H9 (cell line): ENCODE data around the gene HPS3. TPM values are rescaled to one million over a fixed set of nuclear protein-coding genes. Genes with fewer than 3 reads are reported as not detected.

Source experiments
- DNase-seq: peaks from one replicate; pipeline ENCODE4 v3.0.0-alpha.2; 2017
- H2AFZ ChIP-seq: one replicate; pipeline ENCODE4 v1.6.1; 2013; ENCODE audit warnings: mild to moderate bottlenecking, low read length, control low read depth, moderate library complexity
- H2AK5ac ChIP-seq: 2 replicates; pipeline ENCODE4 v1.6.1; 2013; ENCODE audit warnings: low read length, control low read depth, mixed read lengths; ENCODE audit not compliant: insufficient read length
- H2BK120ac ChIP-seq: one replicate; pipeline ENCODE4 v1.6.1; 2013; ENCODE audit warnings: low read depth, mild to moderate bottlenecking, low read length, control low read depth, inconsistent platforms; ENCODE audit not compliant: poor library complexity, severe bottlenecking
- H2BK12ac ChIP-seq: 2 replicates; pipeline ENCODE4 v1.6.1; 2013; ENCODE audit warnings: low read length, control low read depth, mixed read lengths, low read depth; ENCODE audit not compliant: insufficient read length
- H2BK15ac ChIP-seq: 2 replicates; pipeline ENCODE4 v1.6.1; 2013; ENCODE audit warnings: low read depth, low read length, control low read depth
- H2BK20ac ChIP-seq: one replicate; pipeline ENCODE4 v1.6.1; 2013; ENCODE audit warnings: low read depth, mild to moderate bottlenecking, low read length, control low read depth, inconsistent platforms; ENCODE audit not compliant: poor library complexity, severe bottlenecking
- H2BK5ac ChIP-seq: 2 replicates; pipeline ENCODE4 v1.6.1; 2013; ENCODE audit warnings: low read length, control low read depth, mixed read lengths; ENCODE audit not compliant: insufficient read length
- H3K14ac ChIP-seq: 2 replicates; pipeline ENCODE4 v1.6.1; 2013; ENCODE audit warnings: low read length, control low read depth; ENCODE audit not compliant: insufficient read depth
- H3K18ac ChIP-seq: 2 replicates; pipeline ENCODE4 v1.6.1; 2013; ENCODE audit warnings: low read depth, mild to moderate bottlenecking, mixed read lengths, low read length, control low read depth; ENCODE audit not compliant: insufficient read length
- H3K23ac ChIP-seq: 2 replicates; pipeline ENCODE4 v1.6.1; 2013; ENCODE audit warnings: low read length, control low read depth, mixed read lengths, low read depth; ENCODE audit not compliant: insufficient read length
- H3K23me2 ChIP-seq: 2 replicates; pipeline ENCODE4 v1.6.1; 2013; ENCODE audit warnings: low read depth, mild to moderate bottlenecking, mixed read lengths, low read length, control low read depth; ENCODE audit not compliant: insufficient read length, poor library complexity, severe bottlenecking
- H3K27ac ChIP-seq: 2 replicates; pipeline ENCODE4 v1.5.1; 2013; ENCODE audit warnings: low read length, control low read depth, mixed read lengths, low read depth; ENCODE audit not compliant: insufficient read length
- H3K27me3 ChIP-seq: 2 replicates; pipeline ENCODE4 v1.6.1; 2013; ENCODE audit warnings: low read length, control low read depth, inconsistent platforms; ENCODE audit not compliant: insufficient read depth
- H3K4ac ChIP-seq: 2 replicates; pipeline ENCODE4 v1.6.1; 2013; ENCODE audit warnings: low read depth, mild to moderate bottlenecking, control low read depth, inconsistent platforms, low read length, moderate library complexity
- H3K4me1 ChIP-seq: 2 replicates; pipeline ENCODE4 v1.6.1; 2013; ENCODE audit warnings: low read length, control low read depth, inconsistent platforms; ENCODE audit not compliant: insufficient read depth
- H3K4me2 ChIP-seq: 2 replicates; pipeline ENCODE4 v1.6.1; 2013; ENCODE audit warnings: low read length, control low read depth, mixed read lengths; ENCODE audit not compliant: insufficient read length, insufficient read depth
- H3K56ac ChIP-seq: 2 replicates; pipeline ENCODE4 v1.6.1; 2013; ENCODE audit warnings: low read depth, mild to moderate bottlenecking, mixed read lengths, low read length, control low read depth; ENCODE audit not compliant: insufficient read length
- H3K79me1 ChIP-seq: 2 replicates; pipeline ENCODE4 v1.6.1; 2013; ENCODE audit warnings: low read depth, mild to moderate bottlenecking, moderate library complexity, low read length, control low read depth, inconsistent platforms; ENCODE audit not compliant: insufficient read depth, poor library complexity, severe bottlenecking
- H3K79me2 ChIP-seq: 2 replicates; pipeline ENCODE4 v1.6.1; 2013; ENCODE audit warnings: low read length, control low read depth, inconsistent platforms; ENCODE audit not compliant: insufficient read depth
- H3K9ac ChIP-seq: 2 replicates; pipeline ENCODE4 v1.6.1; 2013; ENCODE audit warnings: low read length, control low read depth, mixed read lengths; ENCODE audit not compliant: insufficient read length; ENCODE audit errors: extremely low read depth
- H3K9me3 ChIP-seq: one replicate; pipeline ENCODE4 v1.6.1; 2013; ENCODE audit warnings: low read depth, low read length, inconsistent platforms; ENCODE audit not compliant: control insufficient read depth
- H3T11ph ChIP-seq: one replicate; pipeline ENCODE4 v1.6.1; 2013; ENCODE audit warnings: mild to moderate bottlenecking, low read length, control low read depth, inconsistent platforms
- H4K20me1 ChIP-seq: one replicate; pipeline ENCODE4 v1.6.1; 2013; ENCODE audit not compliant: control insufficient read depth, insufficient read length, insufficient read depth
- H4K5ac ChIP-seq: 2 replicates; pipeline ENCODE4 v1.6.1; 2013; ENCODE audit warnings: low read depth, mild to moderate bottlenecking, mixed read lengths, low read length, control low read depth; ENCODE audit not compliant: insufficient read length
- H4K8ac ChIP-seq: replicated peaks from 2 replicates; pipeline ENCODE4 v1.6.1; 2013; ENCODE audit warnings: low read length, control low read depth, mixed read lengths, low read depth; ENCODE audit not compliant: insufficient read length
- H4K91ac ChIP-seq: 2 replicates; pipeline ENCODE4 v1.6.1; 2013; ENCODE audit warnings: low read depth, mild to moderate bottlenecking, moderate library complexity, mixed read lengths, low read length, control low read depth; ENCODE audit not compliant: insufficient read length
- H3K27ac Mint-ChIP-seq, 3 experiments: 2 replicates in 2 of 3; 3 replicates in 1 of 3; pipeline ENCODE4 v1.8.0; 2020 to 2021; ENCODE audit warnings: mixed read lengths in 3 of 3, mild to moderate bottlenecking in 1 of 3, moderate library complexity in 1 of 3
- H3K27me3 Mint-ChIP-seq: 2 replicates; pipeline ENCODE4 v1.8.0; 2021; ENCODE audit warnings: low read depth, mild to moderate bottlenecking, moderate library complexity, mixed read lengths
- H3K36me3 Mint-ChIP-seq, 3 experiments: 2 replicates in 2 of 3; 3 replicates in 1 of 3; pipeline ENCODE4 v1.8.0; 2020 to 2021; ENCODE audit warnings: low read depth in 3 of 3, mixed read lengths in 3 of 3; ENCODE audit not compliant: insufficient read depth in 1 of 3
- H3K4me1 Mint-ChIP-seq, 2 experiments: 2 replicates each; pipeline ENCODE4 v1.8.0; 2020; ENCODE audit warnings: mixed read lengths in 2 of 2
- H3K4me3 Mint-ChIP-seq, 2 experiments: 2 replicates in 1 of 2; 3 replicates in 1 of 2; pipeline ENCODE4 v1.8.0; 2020 to 2021; ENCODE audit warnings: mild to moderate bottlenecking in 2 of 2, mixed read lengths in 2 of 2, moderate library complexity in 1 of 2
- H3K9me3 Mint-ChIP-seq, 2 experiments: 2 replicates in 1 of 2; 3 replicates in 1 of 2; pipeline ENCODE4 v1.8.0; 2020; ENCODE audit warnings: mild to moderate bottlenecking in 2 of 2, mixed read lengths in 2 of 2, moderate library complexity in 1 of 2
- CTCF ChIP-seq: fragments of 200-600 bp; sonication (generic); conservative IDR thresholded peaks from 3 replicates; pipeline ENCODE4 v1.8.0; 2021; ENCODE audit warnings: antibody characterized with exemption, mild to moderate bottlenecking
- WGBS: extraction: QIAGEN DNeasy Blood & Tissue Kit; methylation state at CpG from one replicate; pipeline ENCODE4 v1.1.7; 2013; ENCODE audit warnings: missing lambda C conversion rate, low lambda C conversion rate, mixed read lengths; ENCODE audit not compliant: insufficient read length; ENCODE audit errors: extremely low coverage; 5-methylcytosine and 5-hydroxymethylcytosine counted together
- total RNA-seq: library from RNA; stranded (reverse); gene quantifications from 2 replicates; pipeline ENCODE4 v1.2.1, GENCODE V29; 2021

HPS3 gene
- total RNA-seq, 1 experiment from 2014 or later: 46.5 TPM

DNA sequence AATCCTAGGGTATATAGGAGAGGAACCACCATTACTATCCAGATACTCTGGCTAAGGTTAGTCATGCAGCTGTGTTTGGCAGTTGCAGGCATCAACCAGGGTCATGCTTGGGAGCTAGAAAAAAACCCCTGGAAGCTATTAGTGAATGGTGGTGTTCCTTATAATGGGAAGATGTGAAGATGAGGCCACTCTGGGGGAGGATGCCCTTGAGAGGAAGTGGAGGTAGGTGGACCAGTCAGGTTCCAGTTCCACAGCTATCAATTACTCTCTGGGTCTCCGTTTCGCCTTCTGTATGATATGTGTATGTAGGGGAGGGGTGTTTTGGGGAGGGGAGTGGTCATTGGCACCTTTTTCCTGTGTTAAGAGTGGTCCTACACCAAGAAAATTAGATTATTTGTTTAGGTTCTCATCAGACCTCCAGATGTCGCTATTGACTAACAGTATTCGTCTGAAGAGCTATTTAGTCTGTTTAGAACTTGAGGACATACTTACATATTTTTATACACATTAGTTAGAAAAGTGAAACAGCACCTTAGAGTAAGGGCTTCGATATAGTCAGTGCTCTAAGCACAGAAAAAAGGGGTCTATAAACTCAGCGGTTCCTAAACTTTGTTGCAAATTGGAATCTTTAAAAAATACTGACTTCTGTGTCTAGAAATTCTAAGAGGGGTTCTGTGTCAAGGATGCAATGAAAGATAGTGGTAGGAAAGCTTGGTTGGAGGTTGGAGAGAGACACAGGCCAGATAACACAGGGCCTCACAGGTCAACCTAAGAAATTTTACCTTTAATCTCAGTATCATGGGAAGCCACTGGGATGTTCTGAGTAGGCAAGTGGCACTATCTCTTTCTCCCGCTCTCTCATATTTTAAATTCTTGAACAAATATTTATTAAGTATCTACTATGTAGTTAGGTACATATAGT lies 9.1 kb upstream of the HPS3 start:
- Histone ChIP-seq H3K79me1 (no peaks in the 10 kb centered on the region), H3K4me1 (no peaks in the 10 kb centered on the region; the same call in 1 of the 2 replicates), H2BK120ac (no peak overlapping the region), H3K27me3 (no peaks in the 10 kb centered on the region), H3K79me2 (no peaks in the 10 kb centered on the region), H2AK5ac (no peak overlapping the region), H2BK15ac (no peak overlapping the region), H4K8ac (no peak overlapping the region), H3K9ac (no peak overlapping the region), H2BK5ac (no peak overlapping the region), H3K56ac (no peak overlapping the region), H3K14ac (no peak overlapping the region), H3K9me3 (no peaks in the 10 kb centered on the region), H4K91ac (no peak overlapping the region), H3K4me2 (no peak overlapping the region), H3T11ph (no peak overlapping the region), H3K4ac (no peak overlapping the region), H4K20me1 (no peaks in the 10 kb centered on the region), H2AFZ (no peak overlapping the region), H3K27ac (no peak overlapping the region), H2BK12ac (no peak overlapping the region), H2BK20ac (no peak overlapping the region), H3K23ac (no peak overlapping the region), H3K23me2 (no peaks in the 10 kb centered on the region), H4K5ac (no peak overlapping the region), H3K18ac (no peak overlapping the region)
- Mint-ChIP-seq H3K27ac (peak overlapping the region in 2 of 3 experiments; percentile 3 to 55; a peak in 2 of 7 replicates), H3K4me3 (no peak overlapping the region), H3K27me3 (no peaks in the 10 kb centered on the region; the same call in none of the 2 replicates), H3K4me1 (peaks cover 5 to 7% of the 10 kb centered on the region in 2 experiments; a peak in 2 of 4 replicates), H3K36me3 (peaks cover 0 to 8% (median 0%) of the 10 kb centered on the region in 3 experiments; a peak in 1 of 7 replicates), H3K9me3 (no peaks in the 10 kb centered on the region; a peak in 1 of 5 replicates)
- no CpG with 5 or more reads among the region's 7 CpGs for WGBS
- DNase-seq: no peak
- TF ChIP-seq CTCF: peak; percentile 84
